ENCODE data around the gene NLN. TPM values are rescaled to one million over a fixed set of nuclear protein-coding genes. Genes with fewer than 3 reads are reported as not detected.
"Not testable (repeated sequence)": the region's sequence is repeated elsewhere in the genome, so short reads cannot be mapped to it uniquely, and the experiment has no call there.

The NLN gene
- total RNA-seq, 2 experiments from 2014 or later: 38.4 to 42.5 TPM

- Mint-ChIP-seq H3K27ac (peak overlapping the region; percentile 83), H3K36me3 (ENCODE audit: low read depth) (peaks cover 40% of the 10 kb centered on the region), H3K27me3 (no peaks in the 10 kb centered on the region), H3K4me1 (ENCODE audit: low read depth) (peaks cover 27% of the 10 kb centered on the region), H3K4me3 (peak overlapping the region; percentile 9), H3K9me3 (peaks cover 9% of the 10 kb centered on the region)
- ChIA-PET CTCF (interaction anchor here (1.0 to 2.0 kb wide), 2 partner anchors 9 to 22 kb away, joined by 3 to 4 read pairs; no protein-coding TSS in a partner anchor), POLR2A (interaction anchor here (0.8 to 1.4 kb wide), 4 partner anchors 21 to 353 kb away, joined by 3 to 4 read pairs (median 3); no protein-coding TSS in a partner anchor)
- DNase-seq (peak; percentile 24), ATAC-seq (peak; percentile 66)
- intact Hi-C loops (cut with micrococcal nuclease): loop anchor here (10.0 kb wide), 1 partner anchor 121 kb away; the partner anchor contains the start of gene ERBIN
- no peak for TF ChIP-seq CTCF (IDR thresholded peaks at IDR 0.05)
Observed at GRCh38 chr5:65803699-65804391, 81.8 kb downstream of the NLN start.

- ATAC-seq (no peak), DNase-seq (no peak)
- H3K36me3 Mint-ChIP-seq (ENCODE audit: low read depth): peaks cover 49% of the 10 kb centered on the region
- no peak for TF ChIP-seq CTCF (IDR thresholded peaks at IDR 0.05)
- intact Hi-C loops (cut with micrococcal nuclease): loop anchor here (10.0 kb wide), 1 partner anchor 120 kb away; the partner anchor contains the start of gene ERBIN
- CTCF ChIA-PET: interaction anchor here (1.4 kb wide), 1 partner anchor 13 kb away, joined by 4 read pairs; no protein-coding TSS in a partner anchor
- H3K4me1 Mint-ChIP-seq (ENCODE audit: low read depth): peaks cover 27% of the 10 kb centered on the region
- no peaks in the 10 kb centered on the region for H3K27me3 Mint-ChIP-seq
- POLR2A ChIA-PET: interaction anchor here (0.7 kb wide), 1 partner anchor 65 kb away, joined by 3 read pairs; no protein-coding TSS in a partner anchor
- H3K9me3 Mint-ChIP-seq: peaks cover 9% of the 10 kb centered on the region
- no peak overlapping the region for H3K4me3 Mint-ChIP-seq
- no peak overlapping the region for H3K27ac Mint-ChIP-seq
Observed at GRCh38 chr5:65805089-65805488, 83.1 kb downstream of the NLN start.

- H3K9me3 Mint-ChIP-seq, H3K27me3 Mint-ChIP-seq, H3K4me3 Mint-ChIP-seq, DNase-seq, CTCF ChIA-PET, H3K27ac Mint-ChIP-seq, ATAC-seq: not testable (repeated sequence)
- intact Hi-C loops (cut with micrococcal nuclease): loop anchor here (10.0 kb wide), 1 partner anchor 117 kb away; the partner anchor contains the start of gene ERBIN
- POLR2A ChIA-PET: interaction anchor here (1.0 kb wide), 1 partner anchor 12 kb away, joined by 4 read pairs; no protein-coding TSS in a partner anchor
- Mint-ChIP-seq H3K4me1 (ENCODE audit: low read depth) (peaks cover 20% of the 10 kb centered on the region), H3K36me3 (ENCODE audit: low read depth) (peaks cover 51% of the 10 kb centered on the region)
Observed at GRCh38 chr5:65807494-65807893, 85.5 kb downstream of the NLN start.

GRCh38 chr5:65808251-65808741 lies 86.3 kb downstream of the NLN start:
- POLR2A ChIA-PET: interaction anchor here (1.0 kb wide), 1 partner anchor 11 kb away, joined by 4 read pairs; no protein-coding TSS in a partner anchor

More at GRCh38 chr5:65808251-65808741, 86.3 kb downstream of the NLN start:
- no peak for TF ChIP-seq CTCF (IDR thresholded peaks at IDR 0.05)
- Mint-ChIP-seq H3K4me3 (no peak overlapping the region), H3K27me3 (no peaks in the 10 kb centered on the region), H3K9me3 (peaks cover 4% of the 10 kb centered on the region), H3K4me1 (ENCODE audit: low read depth) (peaks cover 24% of the 10 kb centered on the region), H3K27ac (no peak overlapping the region), H3K36me3 (ENCODE audit: low read depth) (peaks cover 54% of the 10 kb centered on the region)
- no peak for DNase-seq
- ATAC-seq: no peak
- CTCF ChIA-PET: interaction anchor here (1.7 kb wide), 1 partner anchor 11 kb away, joined by 6 read pairs; no protein-coding TSS in a partner anchor
- intact Hi-C loops (cut with micrococcal nuclease): loop anchor here (10.0 kb wide), 1 partner anchor 117 kb away; the partner anchor contains the start of gene ERBIN

All from activated CD8-positive, alpha-beta T cell treated with anti-CD3 and anti-CD28 coated beads for 36 hours (primary cell).